GM21515 (cell line): ENCODE data around the gene CACNA1C.
"Not testable (repeated sequence)": the region's sequence is repeated elsewhere in the genome, so short reads cannot be mapped to it uniquely, and the experiment has no call there.

Experiments
- ATAC-seq: cut with Tn5 transposase; IDR thresholded peaks from one replicate; pipeline ENCODE4 v1.9.1; 2021; ENCODE audit not compliant: unreplicated experiment

CACNA1C gene

GRCh38 chr12:2677142-2677880 is 624.5 kb downstream of the CACNA1C start:
- no peak for ATAC-seq

- no peak for ATAC-seq
Observed at GRCh38 chr12:2678426-2678825, 625.6 kb downstream of the CACNA1C start.

- no peak for ATAC-seq
Observed at GRCh38 chr12:2679068-2679815, 626.5 kb downstream of the CACNA1C start.

GRCh38 chr12:2679816-2680675 is 627.3 kb downstream of the CACNA1C start:
- no peak for ATAC-seq

GRCh38 chr12:2680676-2681039 is 627.9 kb downstream of the CACNA1C start:
- ATAC-seq = no peak

GRCh38 chr12:2681450-2682205 is 628.8 kb downstream of the CACNA1C start:
- no peak for ATAC-seq

- ATAC-seq = no peak
Observed at GRCh38 chr12:2682296-2683251, 629.8 kb downstream of the CACNA1C start.

GRCh38 chr12:2683283-2684025 is 630.7 kb downstream of the CACNA1C start:
- no peak for ATAC-seq

GRCh38 chr12:2684026-2684325 is 631.2 kb downstream of the CACNA1C start:
- not testable (repeated sequence) for ATAC-seq

- not testable (repeated sequence) for ATAC-seq
Observed at GRCh38 chr12:2685620-2686279, 633.0 kb downstream of the CACNA1C start.

GRCh38 chr12:2686280-2686646 is 633.5 kb downstream of the CACNA1C start:
- ATAC-seq = no peak

- no peak for ATAC-seq
Observed at GRCh38 chr12:2687058-2687457, 634.3 kb downstream of the CACNA1C start.

GRCh38 chr12:2687726-2688125 is 634.9 kb downstream of the CACNA1C start:
- ATAC-seq = no peak

GRCh38 chr12:2688381-2688931 is 635.7 kb downstream of the CACNA1C start:
- no peak for ATAC-seq

- no peak for ATAC-seq
Observed at GRCh38 chr12:2689393-2689792, 636.6 kb downstream of the CACNA1C start.

- no peak for ATAC-seq
Observed at GRCh38 chr12:2689879-2690278, 637.1 kb downstream of the CACNA1C start.

- ATAC-seq = no peak
Observed at GRCh38 chr12:2690348-2691005, 637.7 kb downstream of the CACNA1C start.

- peak; percentile 39 for ATAC-seq
Observed at GRCh38 chr12:2691006-2691344, 638.2 kb downstream of the CACNA1C start.
